HUES48 (cell line): ENCODE measurements around the gene TUBB.

Experiments
- H3K27ac ChIP-seq: one replicate; pipeline ENCODE4 v1.7.0; 2013; ENCODE audit warnings: low read depth, low read length, inconsistent platforms
- H3K27me3 ChIP-seq: 2 replicates; pipeline ENCODE4 v1.6.1; 2013; ENCODE audit warnings: mild to moderate bottlenecking, low read length; ENCODE audit not compliant: control insufficient read depth, insufficient read depth
- H3K36me3 ChIP-seq: 2 replicates; pipeline ENCODE4 v1.6.1; 2013; ENCODE audit warnings: low read length; ENCODE audit not compliant: control insufficient read depth, insufficient read depth
- H3K4me1 ChIP-seq: 2 replicates; pipeline ENCODE4 v1.6.1; 2013; ENCODE audit warnings: mild to moderate bottlenecking, low read length; ENCODE audit not compliant: control insufficient read depth, insufficient read depth
- H3K4me3 ChIP-seq: 2 replicates; pipeline ENCODE4 v1.5.1; 2013; ENCODE audit warnings: mild to moderate bottlenecking, low read depth, low read length
- H3K9ac ChIP-seq: 2 replicates; pipeline ENCODE4 v1.6.1; 2013; ENCODE audit warnings: mild to moderate bottlenecking, low read depth, low read length, moderate library complexity
- H3K9me3 ChIP-seq: 2 replicates; pipeline ENCODE4 v1.6.1; 2013; ENCODE audit warnings: low read length; ENCODE audit not compliant: control insufficient read depth, insufficient read depth

The TUBB gene

DNA sequence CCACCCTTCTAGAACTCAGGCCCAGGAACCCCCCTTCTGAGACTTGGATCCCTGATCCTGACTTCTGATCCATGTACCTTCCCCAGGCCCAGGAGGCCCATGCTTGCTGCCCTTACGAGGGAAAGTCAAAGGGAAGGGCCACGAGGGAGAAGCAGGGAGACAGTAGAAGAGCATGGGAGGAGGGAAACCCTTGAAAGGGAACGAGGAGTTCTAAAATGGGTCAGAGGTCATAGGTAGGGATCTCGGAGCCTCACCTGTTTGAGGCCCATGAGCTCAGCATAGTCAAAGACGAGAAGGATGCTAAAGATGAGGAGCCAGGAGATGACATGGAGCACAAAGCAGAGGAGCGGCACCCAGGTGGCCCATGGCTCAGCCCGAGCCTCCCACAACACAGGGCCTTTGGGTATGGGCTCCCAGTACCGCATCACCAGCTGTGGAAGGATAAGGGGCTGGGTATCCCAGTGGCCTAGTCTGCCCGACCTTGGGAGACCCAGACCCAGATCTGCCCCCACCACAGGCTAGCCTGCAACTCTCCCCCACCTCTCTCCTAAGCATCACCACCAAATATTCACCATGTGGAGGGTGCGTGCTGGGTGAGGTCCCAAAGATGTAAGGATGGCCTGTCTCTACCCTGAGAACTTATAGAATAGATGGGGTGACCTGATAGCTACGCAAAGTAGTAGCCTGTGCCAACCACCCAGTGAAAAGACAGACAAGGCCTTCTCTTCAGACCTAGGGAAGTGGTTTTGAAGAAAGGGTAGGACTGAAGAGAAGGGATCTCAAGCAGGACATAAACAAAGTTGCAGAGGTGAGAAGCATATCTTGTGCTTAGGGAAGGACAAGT lies 30.9 kb upstream of the TUBB start:
- H3K9ac ChIP-seq, result no peak overlapping the region
- H3K27ac ChIP-seq, result no peak overlapping the region
- no peak overlapping the region for H3K4me3 ChIP-seq

DNA sequence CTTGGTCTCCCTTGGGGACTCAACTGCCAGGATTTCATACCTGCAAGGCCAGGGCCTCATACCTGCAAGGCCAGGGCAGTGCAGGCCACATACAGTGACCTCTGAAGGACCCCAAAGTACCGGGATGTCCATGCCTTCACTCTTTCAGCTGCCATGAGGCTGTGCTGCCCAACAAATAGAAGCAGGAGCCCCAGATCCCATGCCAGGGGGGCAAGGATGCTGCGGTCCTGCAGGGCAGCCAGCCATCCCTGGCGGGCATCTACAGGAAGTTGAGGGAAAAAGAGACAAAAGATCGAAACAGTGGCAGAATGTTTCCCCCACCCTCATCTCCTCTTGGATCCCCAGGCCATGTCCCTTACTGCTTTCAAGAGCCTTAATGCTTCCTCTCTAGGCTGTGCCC lies 30.2 kb upstream of the TUBB start:
- Histone ChIP-seq H3K36me3 (no peaks in the 10 kb centered on the region; the same call in 1 of the 2 replicates), H3K27ac (peak overlapping the region; percentile 94), H3K9ac (peak overlapping the region; percentile 27; the same call in 1 of the 2 replicates), H3K4me3 (peak overlapping the region; percentile 84), H3K9me3 (no peaks in the 10 kb centered on the region), H3K4me1 (peaks cover 23% of the 10 kb centered on the region), H3K27me3 (no peaks in the 10 kb centered on the region)

More for the DNA sequence above, 30.9 kb upstream of the TUBB start:
- no peaks in the 10 kb centered on the region for H3K27me3 ChIP-seq
- no peaks in the 10 kb centered on the region for H3K9me3 ChIP-seq
- H3K36me3 ChIP-seq, result no peaks in the 10 kb centered on the region; the same call in 1 of the 2 replicates
- H3K4me1 ChIP-seq, result peaks cover 24% of the 10 kb centered on the region

DNA sequence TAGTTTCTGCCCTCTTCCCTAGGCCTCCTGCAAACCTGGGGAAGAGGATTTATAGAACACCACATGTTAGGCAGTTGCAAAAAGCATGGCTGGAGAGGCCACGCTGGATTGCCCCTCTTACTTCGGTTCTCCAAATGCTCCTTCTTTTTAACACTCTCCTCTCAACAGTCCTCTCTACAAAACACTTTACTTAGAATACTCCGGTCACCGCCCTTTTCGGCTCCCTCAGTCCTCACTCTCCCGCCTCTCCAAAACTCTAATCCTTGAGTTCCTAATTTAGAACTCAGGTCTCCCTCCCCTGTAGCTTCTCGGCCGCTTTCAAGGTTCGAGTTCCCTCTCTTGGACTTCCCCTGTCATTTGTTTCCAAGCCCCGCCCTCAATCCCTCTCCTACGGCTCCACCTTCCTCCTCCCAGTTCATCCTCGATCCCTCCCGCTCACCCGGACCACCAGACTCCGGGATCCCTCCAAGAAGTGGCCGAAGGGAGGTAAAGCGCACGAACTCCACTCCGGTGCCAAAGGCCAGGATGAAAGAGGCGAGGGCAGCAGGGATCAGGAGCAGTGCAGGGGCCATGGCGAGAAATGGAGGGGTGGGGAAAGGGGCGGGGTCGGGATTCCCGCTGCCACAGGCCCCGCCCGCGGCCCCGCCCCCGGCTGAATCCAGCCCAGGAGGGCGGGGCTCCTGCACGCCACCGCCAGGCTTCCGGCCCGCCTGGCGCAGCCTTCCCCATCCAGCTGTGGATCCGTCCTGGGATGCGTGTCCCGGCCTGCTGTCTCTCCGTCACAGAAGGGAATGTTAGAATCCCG lies 29.5 kb upstream of the TUBB start, which contains the start of gene NRM:
TSS of gene NRM (minus strand) at position 582 of the 805 bp plus-strand sequence. CDS start at position 572, 10 bp downstream.
- peaks cover 23% of the 10 kb centered on the region for H3K4me1 ChIP-seq
- no peaks in the 10 kb centered on the region for H3K9me3 ChIP-seq
- H3K27me3 ChIP-seq, result no peaks in the 10 kb centered on the region
- H3K27ac ChIP-seq, result peak within 1 kb of the TSS; percentile 94
- H3K36me3 ChIP-seq, result no peaks in the 10 kb centered on the region; the same call in 1 of the 2 replicates
- peak within 1 kb of the TSS; percentile 27; the same call in 1 of the 2 replicates for H3K9ac ChIP-seq
- peak within 1 kb of the TSS; percentile 84 for H3K4me3 ChIP-seq

DNA sequence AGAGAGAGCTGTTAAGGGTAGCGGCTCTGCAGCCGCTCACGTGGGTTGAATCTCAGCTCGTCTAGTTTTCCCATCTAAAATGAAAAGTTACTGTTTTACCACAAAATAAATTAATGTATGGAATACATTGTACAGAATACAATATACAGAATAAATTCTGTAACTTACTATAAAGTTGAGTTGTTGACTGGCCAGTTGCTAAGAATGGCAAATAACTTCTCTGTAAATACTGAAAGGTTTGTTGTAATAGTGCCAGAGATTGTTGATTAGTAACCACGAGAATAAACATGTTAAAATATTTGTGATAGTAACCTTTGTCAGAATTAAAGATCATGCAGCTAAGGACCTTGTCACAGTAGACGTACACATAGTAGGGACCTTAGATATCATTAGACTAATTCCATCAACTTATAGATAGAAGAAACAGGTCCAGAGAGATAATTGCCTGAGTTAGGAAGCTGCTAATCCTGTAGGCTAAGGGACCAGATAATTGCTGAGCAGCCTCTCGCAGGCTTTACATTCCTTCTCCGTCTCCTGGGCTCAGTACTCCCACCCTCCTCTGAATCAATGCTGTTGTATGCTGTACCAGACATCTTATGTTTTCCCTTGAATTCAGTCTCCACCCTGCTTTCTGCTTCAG lies 28.8 kb upstream of the TUBB start:
- H3K27me3 ChIP-seq, result no peaks in the 10 kb centered on the region
- peak overlapping the region; percentile 94 for H3K27ac ChIP-seq
- H3K9ac ChIP-seq, result no peak overlapping the region
- peak overlapping the region; percentile 84 for H3K4me3 ChIP-seq
- H3K9me3 ChIP-seq, result no peaks in the 10 kb centered on the region
- H3K36me3 ChIP-seq, result no peaks in the 10 kb centered on the region; the same call in 1 of the 2 replicates
- peaks cover 19% of the 10 kb centered on the region for H3K4me1 ChIP-seq

DNA sequence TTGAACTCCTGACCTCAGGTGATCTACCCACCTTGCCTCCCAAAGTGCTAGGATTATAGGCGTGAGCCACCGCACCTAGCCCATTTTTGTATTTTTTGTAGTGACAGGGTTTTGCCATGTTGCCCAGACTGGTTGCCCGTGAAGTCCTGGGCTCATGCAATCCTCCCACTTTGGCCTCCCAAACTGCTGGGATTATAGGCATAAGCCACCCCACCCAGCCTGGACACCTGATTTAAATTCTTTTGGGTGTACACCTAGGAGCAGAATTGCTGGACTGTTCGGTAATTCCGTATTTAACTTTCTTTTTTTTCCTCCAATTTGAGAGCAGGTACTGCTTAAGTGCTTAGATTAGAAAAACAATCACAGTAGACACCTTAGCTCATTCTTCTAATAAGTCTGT lies 23.7 kb upstream of the TUBB start:
- H3K27me3 ChIP-seq, result no peaks in the 10 kb centered on the region
- no peak overlapping the region for H3K9ac ChIP-seq
- no peak overlapping the region for H3K27ac ChIP-seq
- H3K4me3 ChIP-seq, result no peak overlapping the region
- H3K9me3 ChIP-seq, result no peaks in the 10 kb centered on the region
- H3K36me3 ChIP-seq, result peaks cover 14% of the 10 kb centered on the region
- H3K4me1 ChIP-seq, result peaks cover 2% of the 10 kb centered on the region

DNA sequence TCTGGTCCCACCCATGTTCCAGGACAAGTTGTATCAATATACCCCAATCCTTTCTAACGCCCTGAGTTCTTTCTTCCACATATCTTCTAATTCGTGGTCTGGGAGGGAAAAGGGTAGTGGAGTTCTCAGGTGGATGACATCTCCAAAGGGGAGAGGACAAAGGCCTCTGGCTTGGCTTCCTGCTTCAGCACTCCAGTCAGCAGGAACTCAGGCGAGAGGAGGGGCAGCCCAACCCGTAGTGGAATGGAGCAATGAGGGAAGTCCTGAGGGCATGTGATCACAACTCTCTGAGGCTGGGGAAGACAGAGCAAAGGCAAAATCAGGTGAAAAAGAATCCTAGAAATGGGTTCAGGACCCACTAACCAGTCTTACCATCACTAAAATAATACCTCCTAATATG lies 19.8 kb upstream of the TUBB start:
- Histone ChIP-seq H3K4me1 (no peaks in the 10 kb centered on the region), H3K27ac (no peak overlapping the region), H3K27me3 (no peaks in the 10 kb centered on the region), H3K4me3 (no peak overlapping the region), H3K36me3 (peaks cover 51% of the 10 kb centered on the region), H3K9me3 (no peaks in the 10 kb centered on the region), H3K9ac (no peak overlapping the region)

DNA sequence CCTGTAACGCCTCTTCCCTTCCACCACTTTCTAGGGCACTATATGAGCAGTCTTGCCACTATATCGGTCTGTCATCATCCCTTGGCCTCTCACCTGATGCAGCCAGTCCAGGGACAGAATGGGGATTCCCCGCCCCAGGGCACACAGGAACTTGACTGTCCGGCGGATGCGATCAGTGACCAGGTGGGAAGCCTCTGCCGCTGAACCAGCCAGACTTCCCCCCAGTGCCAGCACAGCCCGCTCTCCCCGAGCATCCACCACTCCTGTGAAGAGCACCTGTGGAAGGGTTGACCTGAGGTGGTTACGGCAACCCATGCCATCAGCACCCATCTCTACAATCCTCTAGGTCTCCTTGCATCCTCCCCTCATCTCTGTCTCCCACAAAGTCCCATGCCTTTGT lies 17.1 kb upstream of the TUBB start:
- H3K9ac ChIP-seq, result no peak overlapping the region
- no peak overlapping the region for H3K27ac ChIP-seq
- peaks cover 71% of the 10 kb centered on the region for H3K36me3 ChIP-seq
- H3K9me3 ChIP-seq, result no peaks in the 10 kb centered on the region
- no peaks in the 10 kb centered on the region for H3K27me3 ChIP-seq
- no peak overlapping the region for H3K4me3 ChIP-seq
- no peaks in the 10 kb centered on the region for H3K4me1 ChIP-seq

DNA sequence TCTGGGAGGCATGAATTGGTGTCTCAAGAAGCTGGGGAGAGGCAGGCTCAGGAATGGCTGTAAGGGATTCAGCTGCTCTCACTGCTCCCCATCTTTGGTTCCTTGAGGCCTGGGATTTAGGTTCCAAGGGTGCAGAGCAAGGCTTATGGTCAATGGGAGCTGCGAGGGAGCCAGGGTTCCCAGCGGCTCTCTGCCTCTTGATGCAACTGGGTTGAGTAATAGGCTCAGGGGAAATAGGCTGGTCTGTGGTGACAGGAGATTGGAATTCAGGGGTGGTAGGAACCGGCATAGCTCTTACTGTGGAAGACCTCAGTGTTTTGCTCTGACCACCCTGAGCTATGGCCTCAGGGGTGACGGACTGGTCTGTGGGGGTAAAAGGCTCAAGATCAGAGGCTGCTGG lies 16.3 kb upstream of the TUBB start:
- Histone ChIP-seq H3K36me3 (peaks cover 75% of the 10 kb centered on the region), H3K4me3 (no peak overlapping the region), H3K27ac (no peak overlapping the region), H3K27me3 (no peaks in the 10 kb centered on the region), H3K4me1 (no peaks in the 10 kb centered on the region), H3K9me3 (no peaks in the 10 kb centered on the region), H3K9ac (no peak overlapping the region)

DNA sequence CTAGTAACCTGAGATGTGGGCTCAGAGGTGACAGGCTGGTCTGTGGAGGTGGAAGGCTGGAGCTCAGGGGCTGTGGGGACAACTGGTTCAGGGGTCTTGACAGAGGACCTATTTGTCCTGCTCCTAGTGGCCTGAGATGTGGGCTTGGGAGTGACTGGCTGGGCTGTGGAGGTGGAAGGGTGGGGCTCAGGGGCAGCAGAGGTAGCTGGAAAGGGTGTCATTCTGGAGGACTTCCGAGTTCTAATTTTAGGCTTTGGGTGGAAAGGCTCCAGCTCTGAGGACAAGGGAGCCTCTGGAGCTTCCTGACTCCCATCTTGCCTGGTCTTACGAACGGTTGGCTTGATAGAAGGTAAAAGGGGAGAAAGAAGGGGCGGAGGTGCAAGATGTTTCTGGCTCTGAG lies 14.5 kb upstream of the TUBB start:
- Histone ChIP-seq H3K36me3 (peaks cover 79% of the 10 kb centered on the region), H3K4me3 (no peak overlapping the region), H3K27ac (no peak overlapping the region), H3K4me1 (no peaks in the 10 kb centered on the region), H3K9me3 (no peaks in the 10 kb centered on the region), H3K27me3 (no peaks in the 10 kb centered on the region), H3K9ac (no peak overlapping the region)

DNA sequence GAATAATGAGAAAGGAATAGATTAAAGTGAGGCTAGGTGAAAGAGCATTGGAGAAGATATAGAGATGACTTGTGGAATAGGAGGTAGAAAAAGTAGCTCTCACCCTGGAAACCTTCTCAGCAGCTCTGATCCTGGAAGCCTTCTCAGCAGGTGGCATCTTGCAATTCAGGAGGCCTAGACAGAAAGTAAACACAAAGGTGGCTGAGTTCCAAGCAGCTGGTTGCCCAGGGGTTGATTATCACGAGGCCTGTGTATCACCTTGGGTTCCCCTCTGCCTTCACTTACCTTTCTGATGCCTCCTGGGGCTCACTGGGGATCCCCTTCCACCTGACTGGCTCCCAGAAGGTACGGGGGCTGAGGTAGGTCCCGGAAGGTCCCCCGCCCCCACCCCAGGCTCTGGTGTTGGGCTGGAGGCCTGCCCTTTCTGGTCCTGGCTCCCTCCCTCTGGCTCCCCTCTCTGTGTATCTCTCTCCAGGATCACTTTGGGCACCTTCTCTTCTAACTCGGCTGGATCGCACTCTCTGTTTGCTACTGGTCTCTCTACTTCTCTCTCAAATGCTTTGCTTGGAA lies 12.8 kb upstream of the TUBB start:
- Histone ChIP-seq H3K4me3 (no peak overlapping the region), H3K36me3 (peaks cover 84% of the 10 kb centered on the region), H3K9ac (no peak overlapping the region), H3K27ac (no peak overlapping the region), H3K9me3 (no peaks in the 10 kb centered on the region), H3K4me1 (no peaks in the 10 kb centered on the region), H3K27me3 (no peaks in the 10 kb centered on the region)
